Nucleus accumbens (tissue), 56 donors: Measurements from ENCODE around the gene NCBP2.

ENCODE experiments used
- DNase-seq, 56 donors: peaks; one replicate each; lab custom pipeline; 2025; lab: John Stamatoyannopoulos, UW

NCBP2 gene

DNA sequence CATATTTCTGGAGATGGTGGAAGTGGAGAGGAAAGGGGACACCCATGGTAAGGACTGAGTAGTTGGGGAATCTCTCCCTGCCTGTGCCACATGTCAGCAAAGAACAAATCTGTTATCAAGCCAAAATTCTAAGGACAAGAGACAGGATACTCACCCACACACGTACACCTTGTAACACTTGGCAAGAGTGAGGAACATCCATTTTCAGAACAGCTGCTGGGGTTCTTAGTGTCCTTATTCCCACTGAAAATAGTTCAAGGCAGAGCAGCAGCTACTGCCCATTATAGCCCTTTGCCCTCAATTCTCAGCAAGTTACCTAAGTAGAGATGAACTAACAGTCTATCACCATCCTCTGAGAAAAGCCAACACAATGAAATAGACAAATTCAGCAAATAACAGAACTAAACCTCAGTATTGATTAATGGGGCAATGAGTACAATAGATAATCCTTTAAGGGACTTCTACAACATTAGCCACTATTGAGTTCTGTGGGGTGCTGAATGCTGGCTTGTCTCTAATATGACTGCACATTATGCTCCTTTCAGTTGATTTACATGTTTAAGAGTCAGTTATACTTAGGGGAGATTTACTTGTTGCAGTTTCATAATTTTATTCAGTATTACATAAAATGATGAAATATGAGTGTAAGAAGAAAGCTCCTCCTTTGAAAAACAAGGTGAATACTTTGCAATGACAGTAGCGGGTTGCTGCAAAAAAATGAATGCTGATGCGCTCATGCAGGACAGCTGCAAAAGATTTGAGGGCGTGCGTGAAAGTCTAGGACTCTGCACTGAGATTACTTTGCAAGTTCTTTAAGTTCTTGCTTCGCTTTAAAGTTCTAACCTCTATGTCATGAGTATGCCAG is 52.3 kb downstream of the NCBP2 start:
- DNase-seq, result no peak

DNA sequence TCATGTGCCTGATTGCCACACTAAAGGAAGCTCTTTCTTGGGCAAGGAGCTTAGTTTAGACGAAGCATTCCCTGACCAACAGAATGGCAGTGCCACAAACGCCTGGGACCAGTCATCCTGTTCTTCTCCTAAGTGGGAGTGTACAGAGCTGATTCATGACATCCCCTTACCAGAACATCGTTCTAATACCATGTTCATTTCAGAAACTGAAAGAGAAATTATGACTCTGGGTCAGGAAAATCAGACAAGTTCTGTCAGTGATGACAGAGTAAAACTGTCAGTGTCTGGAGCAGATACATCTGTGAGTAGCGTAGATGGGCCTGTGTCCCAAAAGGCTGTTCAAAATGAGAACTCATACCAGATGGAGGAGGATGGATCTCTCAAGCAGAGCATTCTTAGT is 56.2 kb downstream of the NCBP2 start:
- no peak for DNase-seq
